Measurements from ENCODE around the gene FOXD2. TPM values are rescaled to one million over a fixed set of nuclear protein-coding genes. Genes with fewer than 3 reads are reported as not detected.

Gene FOXD2
- total RNA-seq, 1 donor from 2014 or later = 0.15 TPM

GRCh38 chr1:47409311-47410067 is 28.4 kb upstream of the FOXD2 start:
- Mint-ChIP-seq H3K27me3 (ENCODE audit: unreplicated experiment) (peaks cover 15% of the 10 kb centered on the region), H3K9me3 (ENCODE audit: unreplicated experiment) (no peaks in the 10 kb centered on the region), H3K4me3 (ENCODE audit: unreplicated experiment) (no peak overlapping the region), H3K27ac (ENCODE audit: unreplicated experiment) (no peak overlapping the region), H3K36me3 (ENCODE audit: low read depth, unreplicated experiment) (no peaks in the 10 kb centered on the region), H3K4me1 (ENCODE audit: unreplicated experiment) (peaks cover 4% of the 10 kb centered on the region)
- no peak for TF ChIP-seq CTCF (IDR thresholded peaks at IDR 0.05; ENCODE audit: unreplicated experiment)
- DNase-seq (ENCODE audit: low spot score) = no peak

- TF ChIP-seq CTCF (IDR thresholded peaks at IDR 0.05; ENCODE audit: unreplicated experiment) = no peak
- Mint-ChIP-seq H3K4me3 (ENCODE audit: unreplicated experiment) (peak overlapping the region; percentile 57), H3K27me3 (ENCODE audit: unreplicated experiment) (peaks cover 17% of the 10 kb centered on the region), H3K4me1 (ENCODE audit: unreplicated experiment) (peaks cover 4% of the 10 kb centered on the region), H3K9me3 (ENCODE audit: unreplicated experiment) (no peaks in the 10 kb centered on the region), H3K36me3 (ENCODE audit: low read depth, unreplicated experiment) (no peaks in the 10 kb centered on the region), H3K27ac (ENCODE audit: unreplicated experiment) (no peak overlapping the region)
- no peak for DNase-seq (ENCODE audit: low spot score)
Observed at GRCh38 chr1:47410068-47410455, 27.8 kb upstream of the FOXD2 start.

GRCh38 chr1:47411436-47411835 is 26.4 kb upstream of the FOXD2 start:
- no peak for TF ChIP-seq CTCF (IDR thresholded peaks at IDR 0.05; ENCODE audit: unreplicated experiment)
- DNase-seq (ENCODE audit: low spot score) = no peak
- Mint-ChIP-seq H3K4me3 (ENCODE audit: unreplicated experiment) (no peak overlapping the region), H3K36me3 (ENCODE audit: low read depth, unreplicated experiment) (no peaks in the 10 kb centered on the region), H3K27me3 (ENCODE audit: unreplicated experiment) (peaks cover 24% of the 10 kb centered on the region), H3K27ac (ENCODE audit: unreplicated experiment) (no peak overlapping the region), H3K4me1 (ENCODE audit: unreplicated experiment) (no peaks in the 10 kb centered on the region), H3K9me3 (ENCODE audit: unreplicated experiment) (no peaks in the 10 kb centered on the region)

- H3K9me3 Mint-ChIP-seq (ENCODE audit: unreplicated experiment) = no peaks in the 10 kb centered on the region
- H3K4me1 Mint-ChIP-seq (ENCODE audit: unreplicated experiment) = peaks cover 2% of the 10 kb centered on the region
- no peak overlapping the region for H3K4me3 Mint-ChIP-seq (ENCODE audit: unreplicated experiment)
- H3K36me3 Mint-ChIP-seq (ENCODE audit: low read depth, unreplicated experiment) = peaks cover under 1% of the 10 kb centered on the region
- TF ChIP-seq CTCF (IDR thresholded peaks at IDR 0.05; ENCODE audit: unreplicated experiment) = no peak
- H3K27ac Mint-ChIP-seq (ENCODE audit: unreplicated experiment) = no peak overlapping the region
- DNase-seq (ENCODE audit: low spot score) = no peak
- peaks cover 28% of the 10 kb centered on the region for H3K27me3 Mint-ChIP-seq (ENCODE audit: unreplicated experiment)
Observed at GRCh38 chr1:47412437-47412836, 25.4 kb upstream of the FOXD2 start.

- no peak for TF ChIP-seq CTCF (IDR thresholded peaks at IDR 0.05; ENCODE audit: unreplicated experiment)
- no peak within 1 kb of the TSS for H3K4me3 Mint-ChIP-seq (ENCODE audit: unreplicated experiment)
- H3K9me3 Mint-ChIP-seq (ENCODE audit: unreplicated experiment) = no peaks in the 10 kb centered on the region
- DNase-seq (ENCODE audit: low spot score) = no peak
- peaks cover 5% of the 10 kb centered on the region for H3K4me1 Mint-ChIP-seq (ENCODE audit: unreplicated experiment)
- H3K36me3 Mint-ChIP-seq (ENCODE audit: low read depth, unreplicated experiment) = peaks cover 7% of the 10 kb centered on the region
- no peak within 1 kb of the TSS for H3K27ac Mint-ChIP-seq (ENCODE audit: unreplicated experiment)
- peaks cover 33% of the 10 kb centered on the region for H3K27me3 Mint-ChIP-seq (ENCODE audit: unreplicated experiment)
Observed at GRCh38 chr1:47415728-47416318, 22.0 kb upstream of the FOXD2 start, which contains the start of gene FOXE3. Gene FOXE3, plus strand, starts transcription at chr1:47416285. Its CDS starts 31 bp downstream, at chr1:47416316.
